Stomach smooth muscle (tissue), 2 donors: ENCODE results near the gene CEPT1.

Source experiments
- H3K27ac ChIP-seq: one replicate; pipeline ENCODE4 v1.7.0; 2013; ENCODE audit warnings: mild to moderate bottlenecking, low read length, inconsistent platforms
- H3K27me3 ChIP-seq, 2 donors: one replicate each; pipeline ENCODE4 v1.7.0; 2013; ENCODE audit warnings: low read length in 2 of 2; ENCODE audit not compliant: insufficient read depth in 2 of 2, control insufficient read depth in 1 of 2
- H3K36me3 ChIP-seq, 2 donors: one replicate each; pipeline ENCODE4 v1.7.0; 2013; ENCODE audit warnings: low read length in 2 of 2; ENCODE audit not compliant: control insufficient read depth in 2 of 2, insufficient read depth in 2 of 2
- H3K4me1 ChIP-seq: one replicate; pipeline ENCODE4 v1.7.0; 2013; ENCODE audit warnings: low read length; ENCODE audit not compliant: control insufficient read depth, insufficient read depth
- H3K4me3 ChIP-seq, 2 donors: one replicate each; pipeline ENCODE4 v1.7.0; 2013; ENCODE audit warnings: low read length in 2 of 2
- H3K9ac ChIP-seq, 2 donors: one replicate each; pipeline ENCODE4 v1.7.0; 2013; ENCODE audit warnings: low read length in 2 of 2, mild to moderate bottlenecking in 1 of 2
- H3K9me3 ChIP-seq, 2 donors: one replicate each; pipeline ENCODE4 v1.7.0; 2013; ENCODE audit warnings: low read length in 2 of 2; ENCODE audit not compliant: control insufficient read depth in 2 of 2
- donor health status: healthy.
- donor health status: Pancreatic carcinoma.

The CEPT1 gene

DNA sequence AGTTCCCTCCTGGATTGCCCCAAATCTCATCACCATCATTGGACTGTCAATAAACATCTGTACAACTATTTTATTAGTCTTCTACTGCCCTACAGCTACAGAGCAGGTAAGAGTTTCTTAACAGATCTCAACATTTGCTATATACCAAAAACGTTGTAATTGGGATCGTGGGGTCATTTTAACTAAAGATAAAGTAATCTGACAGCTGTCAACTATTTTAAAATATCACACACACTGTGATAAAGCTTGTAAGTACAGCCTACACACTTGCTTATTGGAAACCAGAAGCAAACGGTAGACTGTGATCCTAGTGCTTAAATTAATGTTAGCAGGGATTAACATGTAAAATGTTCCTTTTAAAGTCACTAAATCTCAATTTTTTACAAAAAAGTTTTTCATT lies 7.9 kb downstream of the CEPT1 start:
- Histone ChIP-seq H3K9me3 (no peaks in the 10 kb centered on the region), H3K4me3 (no peak overlapping the region), H3K27me3 (no peaks in the 10 kb centered on the region), H3K9ac (no peak overlapping the region), H3K27ac (no peak overlapping the region), H3K36me3 (peaks cover 8 to 17% of the 10 kb centered on the region in 2 donors), H3K4me1 (no peaks in the 10 kb centered on the region)

DNA sequence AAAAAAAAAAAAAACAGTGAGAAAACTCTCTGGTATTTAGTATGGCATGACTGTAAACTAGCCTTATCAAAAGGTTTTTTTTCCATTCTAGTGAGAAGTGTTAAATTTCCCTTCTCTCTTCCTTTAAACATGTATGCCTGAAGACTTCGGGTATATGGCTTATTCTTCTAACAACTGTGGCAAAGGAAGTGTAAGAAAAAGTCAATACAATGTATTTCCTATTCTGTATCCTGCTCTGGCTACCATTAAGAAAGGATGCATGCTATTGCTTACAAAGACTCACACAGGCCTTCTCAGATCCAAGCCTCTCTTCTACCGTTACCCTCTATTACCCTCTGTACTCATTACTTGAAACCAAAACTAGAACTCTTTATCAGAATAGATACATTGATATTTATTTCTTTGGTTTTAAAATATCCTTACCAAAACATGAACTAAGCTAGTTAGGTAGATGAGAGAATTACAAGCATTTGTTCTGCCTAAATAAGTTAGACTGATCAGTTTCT lies 8.4 kb downstream of the CEPT1 start:
- no peaks in the 10 kb centered on the region for H3K27me3 ChIP-seq
- peaks cover 11 to 18% of the 10 kb centered on the region in 2 donors for H3K36me3 ChIP-seq
- no peaks in the 10 kb centered on the region for H3K9me3 ChIP-seq
- no peak overlapping the region for H3K9ac ChIP-seq
- no peak overlapping the region for H3K4me3 ChIP-seq
- no peak overlapping the region for H3K27ac ChIP-seq
- no peaks in the 10 kb centered on the region for H3K4me1 ChIP-seq

DNA sequence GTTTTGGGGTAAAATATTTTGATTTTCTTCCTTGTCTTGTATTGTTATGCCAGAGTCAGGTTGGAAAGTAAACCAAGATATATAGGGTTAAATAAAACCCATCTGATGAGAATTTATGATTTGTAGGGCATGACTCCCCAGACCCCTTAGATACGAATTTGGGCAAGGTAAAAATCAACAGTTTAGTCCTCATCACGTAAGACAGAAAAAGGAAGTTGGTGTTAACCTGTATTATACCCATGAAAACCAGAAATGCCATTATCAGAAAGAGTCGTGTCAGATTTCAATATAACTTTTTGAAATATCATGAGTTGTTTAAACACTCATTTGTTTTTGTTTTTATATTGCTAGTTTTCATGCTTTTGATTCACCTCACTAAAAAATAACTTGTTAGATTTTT lies 11.8 kb downstream of the CEPT1 start:
- H3K27me3 ChIP-seq: no peaks in the 10 kb centered on the region

DNA sequence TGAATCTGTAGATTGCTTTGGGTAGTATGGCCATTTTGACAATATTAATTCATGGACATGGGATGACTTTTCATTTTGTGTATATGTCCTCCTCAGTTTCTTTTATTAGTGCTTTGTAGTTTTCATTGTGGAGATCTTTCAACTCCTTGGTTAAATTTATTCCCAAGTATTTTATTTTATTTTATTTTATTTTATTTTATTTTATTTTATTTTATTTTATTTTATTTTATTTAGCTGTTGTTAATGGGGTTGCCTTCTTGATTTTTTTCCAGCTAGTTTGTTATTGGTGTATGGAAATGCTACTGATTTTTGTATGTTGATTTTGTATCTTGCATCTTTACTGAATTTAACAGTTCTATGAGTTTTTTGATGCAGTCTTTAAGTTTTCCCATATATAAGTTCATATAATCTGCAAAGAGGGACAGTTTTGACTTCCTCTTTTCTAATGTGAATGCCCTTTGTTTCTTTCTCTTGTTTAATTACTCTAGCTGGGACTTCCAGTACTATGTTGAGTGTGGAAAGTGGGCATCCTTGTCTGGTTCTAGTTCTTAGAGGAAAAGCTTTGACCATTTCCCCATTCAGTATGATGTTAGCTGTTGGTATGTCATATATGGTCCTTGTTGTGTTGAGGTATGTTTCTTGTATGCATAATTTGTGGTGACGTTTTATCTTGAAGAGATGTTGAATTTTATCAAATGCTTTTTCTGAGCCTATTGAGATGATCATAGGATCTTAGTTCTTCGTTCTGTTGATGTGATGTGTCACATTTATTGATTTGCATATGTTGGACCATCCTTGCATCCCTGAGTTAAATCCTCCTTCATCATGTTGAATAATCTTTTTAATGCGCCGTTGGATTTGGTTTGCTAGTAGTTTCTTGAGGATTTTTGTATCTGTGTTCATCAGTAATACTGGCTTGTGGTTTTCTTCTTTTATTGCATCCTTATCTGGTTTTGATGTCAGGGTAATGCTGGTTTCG lies 14.3 kb downstream of the CEPT1 start:
- Histone ChIP-seq H3K27me3 (no peaks in the 10 kb centered on the region), H3K36me3 (peaks cover 6 to 9% of the 10 kb centered on the region in 2 donors)

More for the DNA sequence above, 11.8 kb downstream of the CEPT1 start:
- Histone ChIP-seq H3K4me1 (no peaks in the 10 kb centered on the region), H3K36me3 (peaks cover 11 to 20% of the 10 kb centered on the region in 2 donors), H3K9ac (no peak overlapping the region), H3K9me3 (no peaks in the 10 kb centered on the region), H3K27ac (no peak overlapping the region), H3K4me3 (no peak overlapping the region)

DNA sequence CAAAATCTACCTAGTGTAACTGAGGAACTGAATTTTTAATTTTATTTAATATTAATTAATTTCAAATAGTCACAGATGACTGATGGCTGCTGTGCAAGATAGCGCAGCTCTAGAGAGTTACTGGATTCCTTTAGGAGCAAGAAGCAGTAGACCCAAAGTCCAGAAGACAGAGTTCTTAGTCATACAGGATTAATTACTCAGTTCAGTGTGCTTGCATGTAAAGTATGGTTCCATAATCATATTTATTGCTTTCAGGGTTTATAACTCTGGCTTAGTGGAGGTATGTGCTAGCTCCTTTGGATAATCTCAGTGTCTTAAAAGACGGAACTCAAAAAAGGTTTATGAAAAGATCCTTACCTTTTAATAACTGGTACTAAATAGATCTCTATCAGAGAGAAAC lies 17.4 kb downstream of the CEPT1 start:
- H3K36me3 ChIP-seq: peaks cover 10 to 14% of the 10 kb centered on the region in 2 donors
- no peak overlapping the region for H3K9ac ChIP-seq
- no peaks in the 10 kb centered on the region for H3K4me1 ChIP-seq
- no peaks in the 10 kb centered on the region for H3K9me3 ChIP-seq
- no peak overlapping the region for H3K4me3 ChIP-seq
- H3K27me3 ChIP-seq: no peaks in the 10 kb centered on the region
- no peak overlapping the region for H3K27ac ChIP-seq

More for the DNA sequence above, 14.3 kb downstream of the CEPT1 start:
- Histone ChIP-seq H3K9ac (no peak overlapping the region), H3K9me3 (no peaks in the 10 kb centered on the region), H3K27ac (no peak overlapping the region), H3K4me3 (no peak overlapping the region), H3K4me1 (no peaks in the 10 kb centered on the region)

DNA sequence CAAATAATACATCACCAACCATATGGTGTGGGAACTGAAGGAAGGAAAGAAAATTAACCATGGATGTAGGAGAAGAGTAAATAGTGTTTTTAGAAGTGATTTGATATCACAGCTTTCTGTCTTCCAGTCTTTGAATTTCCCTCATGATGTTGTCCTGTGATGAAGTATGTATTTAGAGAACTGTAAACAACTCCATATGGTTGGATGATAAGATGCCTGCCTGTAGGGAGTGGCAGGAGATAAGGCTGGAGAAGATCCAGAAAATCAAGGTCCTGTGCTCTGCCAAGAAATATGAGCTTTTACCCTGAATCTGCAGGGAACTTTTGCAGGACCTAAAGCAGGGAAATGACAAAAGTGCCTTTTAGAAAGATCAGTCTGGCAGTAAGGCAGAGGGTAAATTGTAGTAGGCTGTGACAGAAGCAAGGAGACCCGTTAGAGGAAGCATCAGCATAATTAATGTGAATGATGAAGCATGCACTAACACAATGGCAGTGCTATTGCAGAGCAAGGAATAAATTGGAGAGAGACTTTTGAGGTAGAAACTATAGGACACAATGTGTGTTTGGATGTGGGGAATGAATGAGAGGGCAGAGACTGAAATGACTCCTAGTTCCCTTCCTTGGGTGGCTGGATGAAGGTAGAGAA lies 21.9 kb downstream of the CEPT1 start:
- Histone ChIP-seq H3K27ac (no peak overlapping the region), H3K9me3 (no peaks in the 10 kb centered on the region), H3K36me3 (peaks cover 5 to 11% of the 10 kb centered on the region in 2 donors), H3K4me1 (no peaks in the 10 kb centered on the region), H3K9ac (no peak overlapping the region), H3K27me3 (no peaks in the 10 kb centered on the region), H3K4me3 (no peak overlapping the region)

DNA sequence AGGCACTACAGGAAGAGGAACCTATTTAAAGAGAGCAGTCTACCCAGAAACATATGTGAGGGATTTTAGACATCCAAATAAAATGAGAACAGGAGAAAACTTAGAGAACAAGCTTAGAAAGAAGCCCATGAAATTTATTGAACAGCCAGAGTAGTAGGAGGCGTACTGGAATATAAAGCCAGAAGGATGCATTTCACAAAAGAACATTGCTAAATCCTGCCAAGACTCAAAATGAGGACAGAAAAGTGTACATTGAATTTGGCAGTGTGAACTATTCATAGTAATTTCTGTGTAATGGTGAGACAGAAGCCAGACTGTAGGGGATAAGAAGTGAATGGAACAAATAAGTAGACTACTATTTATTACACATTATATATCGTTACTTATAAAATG lies 22.5 kb downstream of the CEPT1 start:
- H3K36me3 ChIP-seq: peaks cover 5 to 11% of the 10 kb centered on the region in 2 donors
- H3K27me3 ChIP-seq: no peaks in the 10 kb centered on the region
- H3K4me1 ChIP-seq: no peaks in the 10 kb centered on the region
- H3K9me3 ChIP-seq: no peaks in the 10 kb centered on the region
- H3K4me3 ChIP-seq: no peak overlapping the region
- H3K9ac ChIP-seq: no peak overlapping the region
- H3K27ac ChIP-seq: no peak overlapping the region

DNA sequence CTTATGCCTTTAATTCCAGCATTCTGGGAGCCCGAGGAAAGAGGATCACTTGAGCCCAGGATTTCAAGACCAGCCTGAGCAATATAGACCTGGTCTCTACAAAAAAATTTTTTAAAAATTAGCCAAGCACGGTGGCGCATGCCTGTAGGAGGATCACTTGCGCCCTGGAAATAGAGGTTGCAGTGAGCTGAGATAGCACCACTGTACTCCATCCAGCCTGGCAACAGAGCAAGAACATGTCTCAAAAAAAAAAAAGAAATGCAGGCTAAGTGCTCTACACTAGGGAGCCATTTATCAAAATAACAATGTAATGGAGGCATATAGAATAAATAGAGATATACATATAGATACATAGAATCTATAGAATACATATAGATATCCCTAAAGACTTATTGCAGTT lies 23.3 kb downstream of the CEPT1 start:
- Histone ChIP-seq H3K27me3 (no peaks in the 10 kb centered on the region), H3K9ac (no peak overlapping the region), H3K27ac (no peak overlapping the region), H3K4me1 (no peaks in the 10 kb centered on the region), H3K4me3 (no peak overlapping the region), H3K9me3 (no peaks in the 10 kb centered on the region), H3K36me3 (peaks cover 11% of the 10 kb centered on the region in 2 donors)

DNA sequence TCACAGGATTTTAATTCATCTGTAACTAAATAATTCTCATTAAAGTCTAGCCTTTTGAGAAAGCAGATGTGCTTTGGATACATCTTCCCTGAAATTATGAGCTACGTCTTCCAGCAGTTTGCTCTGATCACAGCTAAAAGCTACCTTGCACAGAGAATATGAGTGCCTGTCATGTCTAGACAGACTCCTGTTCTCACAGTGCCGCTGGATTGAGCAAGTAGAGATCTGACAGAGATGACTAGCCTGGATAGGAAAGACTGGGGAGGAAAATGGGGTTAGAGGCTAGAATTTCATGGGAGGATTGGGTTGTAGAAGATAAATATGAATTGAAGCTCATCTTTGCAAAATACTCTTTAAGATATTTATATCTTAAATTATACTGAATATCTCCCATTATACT lies 24.1 kb downstream of the CEPT1 start:
- Histone ChIP-seq H3K4me3 (no peak overlapping the region), H3K27ac (no peak overlapping the region), H3K36me3 (peaks cover 11% of the 10 kb centered on the region in 2 donors), H3K9ac (no peak overlapping the region), H3K9me3 (no peaks in the 10 kb centered on the region), H3K4me1 (no peaks in the 10 kb centered on the region), H3K27me3 (no peaks in the 10 kb centered on the region)

DNA sequence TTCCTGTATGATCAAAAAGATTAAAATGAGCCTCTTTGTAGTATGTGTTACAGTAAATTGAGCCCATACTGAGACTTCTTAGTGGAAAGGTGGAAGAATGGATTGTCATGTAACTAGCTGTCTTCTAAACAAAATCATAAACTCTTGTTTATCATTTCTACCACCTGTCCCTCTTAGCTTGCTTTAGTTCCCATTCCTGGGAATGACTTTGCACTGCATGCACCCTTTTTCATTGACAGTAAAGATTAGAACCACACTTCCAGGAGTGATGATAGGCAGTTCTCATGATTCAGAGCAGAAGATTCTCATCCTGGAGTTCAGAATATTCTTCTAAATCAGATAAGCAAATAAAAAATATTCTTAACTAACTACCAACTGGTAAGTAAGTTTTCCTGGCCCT lies 32.4 kb downstream of the CEPT1 start:
- Histone ChIP-seq H3K9me3 (no peaks in the 10 kb centered on the region), H3K4me3 (no peak overlapping the region), H3K27me3 (no peaks in the 10 kb centered on the region), H3K9ac (no peak overlapping the region), H3K36me3 (peaks cover 0 to 12% of the 10 kb centered on the region in 2 donors), H3K4me1 (no peaks in the 10 kb centered on the region), H3K27ac (no peak overlapping the region)
